ENCODE data around the gene PLA2G4E.

The PLA2G4E gene

GRCh38 chr15:41983621-41984571, 36.9 kb downstream of the PLA2G4E start:
- no peak overlapping the region for H3K27ac ChIP-seq
- H3K4me3 ChIP-seq = no peak overlapping the region

GRCh38 chr15:41983221-41983620, 37.6 kb downstream of the PLA2G4E start:
- no peak overlapping the region for H3K27ac ChIP-seq
- H3K4me3 ChIP-seq = no peak overlapping the region

- Histone ChIP-seq H3K27ac (no peak overlapping the region), H3K4me3 (no peak overlapping the region)
Measured at GRCh38 chr15:41982133-41982930, 38.5 kb downstream of the PLA2G4E start.

GRCh38 chr15:41981371-41982132, 39.3 kb downstream of the PLA2G4E start:
- no peak overlapping the region for H3K27ac ChIP-seq
- no peak overlapping the region for H3K4me3 ChIP-seq

- Histone ChIP-seq H3K27ac (no peak overlapping the region), H3K4me3 (no peak overlapping the region)
Measured at GRCh38 chr15:41980654-41981323, 40.1 kb downstream of the PLA2G4E start.

- Histone ChIP-seq H3K27ac (peak overlapping the region in 1 of 21 experiments; percentile 4), H3K4me3 (no peak overlapping the region)
Measured at GRCh38 chr15:41979493-41980266, 41.2 kb downstream of the PLA2G4E start.

- no peak overlapping the region for H3K4me3 ChIP-seq
- no peak overlapping the region for H3K27ac ChIP-seq
Measured at GRCh38 chr15:41978534-41978933, 42.3 kb downstream of the PLA2G4E start.

GRCh38 chr15:41977757-41978383, 43.0 kb downstream of the PLA2G4E start:
- Histone ChIP-seq H3K4me3 (no peak overlapping the region), H3K27ac (no peak overlapping the region)

- Histone ChIP-seq H3K4me3 (no peak overlapping the region), H3K27ac (no peak overlapping the region)
Measured at GRCh38 chr15:41975669-41976068, 45.2 kb downstream of the PLA2G4E start.

- Histone ChIP-seq H3K4me3 (no peak overlapping the region), H3K27ac (no peak overlapping the region)
Measured at GRCh38 chr15:41974041-41974440, 46.8 kb downstream of the PLA2G4E start.

- H3K4me3 ChIP-seq = peak within 1 kb of the TSS; percentile 77 to 96 (median 88)
Measured at GRCh38 chr15:41972253-41973242, 48.3 kb downstream of the PLA2G4E start, which contains the start of gene EHD4. EHD4 (minus strand) TSS chr15:41972557; CDS start chr15:41972494, 63 bp downstream.

GRCh38 chr15:41971895-41972252, 49.0 kb downstream of the PLA2G4E start:
- peak overlapping the region; percentile 63 to 96 (median 90) for H3K27ac ChIP-seq
- peak overlapping the region; percentile 77 to 96 (median 88) for H3K4me3 ChIP-seq

More at GRCh38 chr15:41972253-41973242, 48.3 kb downstream of the PLA2G4E start, which contains the start of gene EHD4:
- peak within 1 kb of the TSS; percentile 63 to 96 (median 90) for H3K27ac ChIP-seq

GRCh38 chr15:41971089-41971894, 49.5 kb downstream of the PLA2G4E start:
- H3K4me3 ChIP-seq = peak overlapping the region; percentile 77 to 96 (median 88)
- peak overlapping the region; percentile 63 to 96 (median 90) for H3K27ac ChIP-seq

GRCh38 chr15:41970456-41970855, 50.4 kb downstream of the PLA2G4E start:
- H3K4me3 ChIP-seq = peak overlapping the region in 5 of 7 experiments; percentile 77 to 90 (median 87)
- peak overlapping the region in 18 of 21 experiments; percentile 2 to 96 (median 72) for H3K27ac ChIP-seq

GRCh38 chr15:41969851-41970431, 50.9 kb downstream of the PLA2G4E start:
- H3K27ac ChIP-seq = peak overlapping the region in 18 of 21 experiments; percentile 2 to 96 (median 72)
- peak overlapping the region in 4 of 7 experiments; percentile 10 to 90 (median 88) for H3K4me3 ChIP-seq
